ENCODE data around the gene COPS9.

Gene COPS9

DNA sequence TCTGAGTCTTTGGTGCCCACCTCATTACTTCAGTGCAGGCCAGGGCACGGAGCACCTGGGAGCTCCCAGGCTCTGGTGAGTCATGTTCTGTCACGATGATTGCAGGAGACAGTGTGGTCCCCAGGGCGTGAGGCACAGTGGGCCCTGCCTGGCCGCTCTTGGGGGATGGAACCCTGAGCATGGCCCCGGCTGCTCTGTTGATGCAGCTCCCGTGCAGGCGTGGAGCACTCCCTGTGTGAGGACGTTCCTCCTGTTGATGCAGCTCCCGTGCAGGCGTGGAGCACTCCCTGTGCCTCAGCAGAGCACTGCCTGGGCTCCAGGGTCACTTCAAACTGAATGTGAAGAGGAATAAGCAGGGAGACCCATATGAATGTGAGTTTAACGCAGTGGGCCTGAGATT, 30.1 kb downstream of the COPS9 start:
- DNase-seq: no peak

DNA sequence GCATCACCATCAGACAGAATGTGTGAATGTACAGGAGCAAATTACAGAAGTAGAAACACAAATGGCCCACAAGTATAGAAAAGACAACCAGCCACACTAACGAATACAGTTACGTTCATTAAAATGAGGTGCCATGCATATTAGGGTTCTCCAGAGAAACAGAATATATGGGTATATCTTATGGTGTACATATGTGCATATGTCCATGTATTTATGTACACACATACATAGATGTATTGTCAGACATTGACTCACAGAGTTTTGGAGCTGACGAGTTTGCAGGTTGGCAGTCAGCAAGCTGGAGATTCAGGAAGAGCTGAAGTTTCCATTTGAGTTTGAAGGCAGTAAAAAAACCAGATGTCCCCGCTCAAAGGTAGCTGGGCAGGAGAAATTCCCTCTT, 33.0 kb downstream of the COPS9 start:
- DNase-seq: no peak

DNA sequence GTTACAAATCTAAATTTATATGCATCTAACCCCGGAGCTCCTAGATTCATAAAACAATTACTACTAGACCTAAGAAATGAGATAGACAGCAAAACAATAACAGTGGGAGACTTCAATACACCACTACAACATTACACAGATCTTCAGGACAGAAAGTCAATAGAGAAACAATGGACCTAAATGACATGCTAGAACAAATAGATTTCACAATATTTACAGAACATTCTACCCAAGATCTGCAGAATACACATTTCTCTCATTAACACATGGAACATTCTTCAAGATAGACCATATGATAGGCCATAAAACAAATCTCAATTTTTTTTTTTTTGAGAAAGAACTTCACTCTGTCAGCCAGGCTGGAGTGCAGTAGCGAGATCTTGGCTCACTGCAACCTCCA, 37.8 kb downstream of the COPS9 start:
- DNase-seq: no peak

DNA sequence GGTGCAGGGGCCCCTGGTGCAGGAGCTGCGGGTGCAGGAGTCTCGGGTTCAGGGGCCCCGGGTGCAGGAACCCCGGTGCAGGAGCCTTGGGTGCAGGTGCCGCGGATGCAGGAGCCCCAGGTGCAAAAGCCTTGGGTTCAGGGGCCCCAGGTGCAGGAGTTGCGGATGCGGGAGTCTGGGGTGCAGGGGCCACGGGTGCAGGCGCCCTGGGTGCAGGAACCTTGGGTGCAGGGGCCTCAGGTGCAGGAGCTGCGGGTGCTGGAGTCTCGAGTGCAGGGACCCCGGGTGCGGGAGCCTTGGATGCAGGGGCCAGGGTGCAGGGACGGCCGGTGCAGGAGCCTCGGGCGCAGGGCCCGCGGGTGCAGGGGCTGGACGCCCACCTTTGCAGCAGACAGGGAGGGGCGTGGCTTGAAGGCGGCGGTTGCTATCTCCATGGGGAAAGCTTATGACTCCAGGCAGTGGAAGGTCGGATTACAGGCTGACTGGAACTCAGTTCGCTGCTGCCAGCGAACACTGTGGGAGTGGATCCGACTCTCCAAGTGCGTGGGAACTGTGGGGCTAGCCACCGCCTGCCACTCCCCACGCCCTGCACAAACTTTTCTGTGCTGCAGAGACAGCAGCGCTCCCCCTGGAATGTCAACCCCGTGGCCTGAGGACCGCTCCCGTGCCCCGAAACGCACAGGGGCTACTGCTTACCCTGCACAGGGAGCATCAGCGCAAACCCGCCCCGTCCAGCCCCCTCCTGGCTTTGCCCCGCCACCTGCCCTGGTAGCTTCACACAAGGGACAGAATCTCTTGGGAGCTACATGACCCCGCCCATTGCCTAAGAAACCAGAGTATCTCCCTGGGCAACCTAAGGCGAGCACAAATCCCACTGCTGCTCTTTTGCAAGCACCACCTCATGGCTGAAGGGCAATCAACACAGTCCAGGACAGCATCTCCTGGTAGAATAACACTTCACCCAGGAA, 40.3 kb downstream of the COPS9 start:
- DNase-seq: no peak

DNA sequence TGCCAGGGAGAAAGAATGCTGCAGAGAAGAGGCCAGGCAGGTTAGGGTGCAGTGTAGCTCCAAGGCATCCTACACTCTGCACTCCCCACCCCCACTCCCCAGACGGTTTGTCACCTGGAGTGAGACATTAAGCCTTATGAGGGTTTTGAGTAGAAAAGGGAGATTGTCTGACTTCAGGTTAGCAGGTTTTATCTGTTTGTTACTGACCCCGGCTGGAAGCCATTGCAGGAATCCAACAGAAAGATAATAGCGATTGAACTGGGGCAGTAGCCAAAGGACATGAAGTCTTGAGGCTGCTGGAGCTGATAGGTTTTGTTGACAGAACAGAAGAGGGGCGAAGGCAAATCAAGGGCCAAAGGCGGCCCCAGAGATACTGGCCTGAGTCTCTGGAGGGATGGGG, 46.8 kb downstream of the COPS9 start:
- no peak for DNase-seq

DNA sequence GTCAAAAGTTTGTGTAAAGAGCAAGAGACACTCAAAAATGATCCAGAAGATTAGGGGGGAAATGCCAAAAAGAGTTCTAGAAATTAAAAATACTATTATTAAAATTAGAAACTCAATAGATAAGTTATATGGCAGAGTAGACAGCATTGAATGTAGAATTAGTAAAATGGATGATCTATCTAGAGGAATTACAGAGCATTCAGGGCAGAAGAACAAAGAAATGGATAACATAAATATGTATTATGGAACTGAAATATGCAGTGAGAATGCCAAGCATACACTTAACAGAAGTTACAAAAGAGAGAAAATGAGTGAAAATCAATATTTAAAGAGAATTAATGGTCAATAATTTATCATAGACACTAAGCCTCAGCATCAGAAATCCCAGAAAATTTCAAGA, 49.5 kb downstream of the COPS9 start:
- DNase-seq: no peak

Data from NCI-H1105 (cell line).